ENCODE data around the gene MRFAP1.
A peak's percentile ranks its signal among the peaks of the same experiment; 100 is the strongest.
"Not testable (repeated sequence)": the region's sequence is repeated elsewhere in the genome, so short reads cannot be mapped to it uniquely, and the experiment has no call there.

MRFAP1 gene

DNA sequence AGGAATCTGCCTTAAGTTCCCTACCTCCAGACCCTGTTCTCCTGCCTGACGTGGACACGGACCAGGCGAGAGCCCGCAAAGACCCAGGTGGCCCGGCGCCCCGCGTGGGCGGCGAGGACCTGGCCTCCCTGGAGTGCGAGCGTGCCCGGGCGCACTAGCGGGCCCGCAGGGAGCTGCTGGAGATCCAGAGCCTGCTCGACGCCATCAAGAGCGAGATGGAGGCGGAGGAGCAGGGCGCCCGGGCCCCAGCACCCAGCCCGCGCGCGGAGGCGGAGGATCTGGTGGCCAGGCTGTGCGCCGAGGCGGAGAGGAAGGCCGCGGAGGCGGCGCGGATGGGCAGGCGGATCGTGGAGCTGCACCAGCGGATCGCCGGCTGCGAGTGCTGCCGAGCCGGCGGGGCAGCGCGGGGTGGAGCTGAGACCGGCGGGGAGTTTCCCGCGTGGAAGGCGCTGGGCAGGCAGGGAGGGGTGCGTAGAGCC lies 18.2 kb downstream of the MRFAP1 start:
- H3K4me3 ChIP-seq (ENCODE audit: low read length) = peak overlapping the region; percentile 6; the same call in 1 of the 2 replicates
- no peak for TF ChIP-seq ZNF274 (IDR thresholded peaks at IDR 0.05; ENCODE audit: low read depth, low read length)

DNA sequence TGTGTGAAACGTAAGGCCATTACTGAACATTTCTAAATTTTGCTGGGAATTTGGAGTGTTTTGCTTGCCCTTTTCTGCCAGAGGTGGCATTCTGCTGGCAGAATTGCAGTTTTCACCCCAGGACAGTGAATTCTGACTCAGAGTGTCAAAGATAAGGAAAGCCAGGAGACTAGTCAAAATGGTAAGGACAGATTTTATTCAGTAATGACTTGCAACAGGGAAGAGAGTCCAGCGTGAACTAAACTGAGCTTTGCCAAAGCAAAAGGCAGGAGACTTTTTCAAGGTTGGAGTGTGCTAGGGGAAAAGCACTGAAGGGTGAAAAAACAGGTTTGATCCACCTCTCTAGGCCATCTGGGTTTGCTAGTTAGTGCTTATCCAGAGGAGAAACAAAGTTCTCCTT lies 19.4 kb downstream of the MRFAP1 start:
- TF ChIP-seq ZNF274 (IDR thresholded peaks at IDR 0.05; ENCODE audit: low read depth, low read length) = no peak

DNA sequence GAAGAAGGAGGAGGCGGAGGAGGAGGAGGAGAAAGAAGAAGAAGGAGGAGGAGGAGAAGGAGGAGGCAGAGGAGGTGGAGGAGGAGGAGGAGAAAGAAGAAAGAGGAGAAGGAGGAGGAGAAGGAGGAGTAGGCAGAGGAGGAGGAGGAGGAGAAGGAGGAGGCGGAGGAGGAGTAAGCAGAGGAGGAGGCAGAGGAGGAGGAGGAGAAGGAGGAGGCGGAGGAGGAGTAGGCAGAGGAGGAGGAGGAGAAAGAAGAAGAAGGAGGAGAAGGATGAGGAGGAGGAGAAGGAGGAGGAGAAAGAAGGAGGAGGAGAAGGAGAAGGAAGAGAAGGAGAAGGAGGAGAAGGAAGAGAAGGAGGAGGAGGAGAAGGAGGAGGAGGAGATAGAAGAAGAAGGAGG lies 19.9 kb downstream of the MRFAP1 start:
- TF ChIP-seq ZNF274 (IDR thresholded peaks at IDR 0.05; ENCODE audit: low read depth, low read length) = no peak
- no peak overlapping the region for H3K4me3 ChIP-seq (ENCODE audit: low read length)

More for the DNA sequence above, 19.4 kb downstream of the MRFAP1 start:
- no peak overlapping the region for H3K4me3 ChIP-seq (ENCODE audit: low read length)

DNA sequence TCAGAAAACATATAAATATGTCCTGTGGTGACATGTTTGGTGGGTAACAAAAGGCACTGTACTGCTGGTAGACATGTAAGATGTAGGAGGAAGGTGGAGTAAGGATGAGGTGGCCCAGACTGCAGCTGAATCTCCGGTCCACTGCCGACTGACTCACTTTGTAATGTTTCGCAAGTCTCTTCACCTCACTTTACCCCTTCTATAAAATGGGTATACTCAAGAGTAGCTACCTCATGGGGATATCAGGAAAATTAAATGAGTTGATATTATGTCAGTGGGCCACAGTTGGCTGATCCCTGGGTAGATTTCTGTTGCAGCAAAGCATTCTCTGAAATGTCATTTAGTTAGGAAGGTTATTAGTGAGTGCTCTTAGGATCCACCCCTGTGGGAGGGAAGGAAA lies 22.1 kb downstream of the MRFAP1 start:
- TF ChIP-seq ZNF274 (IDR thresholded peaks at IDR 0.05; ENCODE audit: low read depth, low read length) = no peak
- H3K4me3 ChIP-seq (ENCODE audit: low read length) = no peak overlapping the region

DNA sequence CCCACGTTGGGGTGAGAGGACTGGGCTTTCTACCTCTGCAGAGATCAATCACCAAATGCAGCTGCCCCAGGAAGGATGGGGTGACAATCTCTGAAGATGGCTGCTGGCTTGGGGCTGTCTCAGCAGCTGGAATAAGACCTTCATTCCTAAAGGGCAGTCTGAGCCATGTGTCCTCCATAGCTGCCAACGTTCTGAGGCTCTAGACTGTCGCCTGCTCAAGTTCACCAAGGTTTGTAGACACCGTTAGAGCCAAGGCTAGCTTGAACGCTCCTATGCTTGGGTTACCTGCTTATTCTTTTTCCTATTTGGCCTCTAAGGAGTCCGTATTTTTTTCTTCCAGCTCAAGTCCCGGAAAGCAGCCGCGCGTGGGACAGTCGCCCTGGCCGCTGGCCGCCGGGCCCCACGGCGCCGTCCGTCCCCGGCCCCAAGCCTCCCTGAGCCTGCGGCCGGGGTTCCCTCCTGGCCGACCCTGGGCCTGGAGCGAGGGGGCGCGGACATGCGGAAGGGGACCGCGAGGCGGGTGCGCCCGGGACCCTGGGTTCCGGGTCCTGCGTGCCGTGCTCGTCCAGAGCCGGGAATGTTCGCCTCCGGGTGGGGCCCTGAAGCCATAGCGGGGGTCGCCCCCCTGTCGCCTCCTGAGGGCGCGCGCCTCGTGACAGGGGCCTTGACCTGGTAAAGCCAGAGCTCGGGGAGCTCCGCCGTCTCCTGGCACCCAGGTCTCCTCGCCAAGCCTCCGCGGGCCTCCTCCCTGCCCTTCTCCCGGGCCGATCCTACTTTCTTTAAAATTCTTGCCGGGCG lies 23.3 kb downstream of the MRFAP1 start:
- TF ChIP-seq ZNF274 (IDR thresholded peaks at IDR 0.05; ENCODE audit: low read depth, low read length) = no peak
- H3K4me3 ChIP-seq (ENCODE audit: low read length) = no peak overlapping the region; the same call in 1 of the 2 replicates

DNA sequence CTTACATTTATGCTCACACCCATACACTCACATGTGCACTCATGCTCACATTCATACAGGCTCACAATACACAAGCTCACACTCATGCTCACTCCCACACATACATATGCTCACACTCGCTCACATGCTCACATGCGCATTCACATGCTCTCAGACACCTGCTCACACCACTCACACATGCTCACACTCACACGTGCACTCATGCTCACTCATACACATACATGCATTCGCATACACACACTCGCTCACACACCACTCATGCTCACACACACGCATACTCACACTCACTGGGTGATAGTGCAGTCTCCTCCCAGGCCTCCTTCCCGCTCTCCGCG lies 24.8 kb downstream of the MRFAP1 start:
- H3K4me3 ChIP-seq (ENCODE audit: low read length) = no peak overlapping the region
- TF ChIP-seq ZNF274 (IDR thresholded peaks at IDR 0.05; ENCODE audit: low read depth, low read length) = no peak

DNA sequence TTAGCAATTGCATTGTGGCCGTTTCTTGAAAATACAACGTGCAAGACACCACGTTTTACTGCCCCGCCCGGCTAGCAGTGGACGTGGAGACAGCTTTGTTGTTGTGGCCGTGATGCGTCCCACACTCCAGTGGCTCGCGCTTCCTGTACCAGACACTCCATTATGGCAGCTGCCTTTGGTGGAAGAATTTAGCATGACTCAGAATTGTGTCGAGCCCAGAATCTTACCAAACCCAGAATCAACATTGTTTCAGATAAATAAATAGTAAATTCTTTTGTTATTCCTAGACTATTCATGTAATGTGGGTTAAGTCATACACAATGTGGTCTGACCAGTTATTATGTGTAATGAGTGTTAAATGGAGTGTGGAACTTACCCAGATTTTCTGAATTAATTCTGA lies 27.9 kb downstream of the MRFAP1 start:
- no peak for TF ChIP-seq ZNF274 (IDR thresholded peaks at IDR 0.05; ENCODE audit: low read depth, low read length)
- H3K4me3 ChIP-seq (ENCODE audit: low read length) = no peak overlapping the region

DNA sequence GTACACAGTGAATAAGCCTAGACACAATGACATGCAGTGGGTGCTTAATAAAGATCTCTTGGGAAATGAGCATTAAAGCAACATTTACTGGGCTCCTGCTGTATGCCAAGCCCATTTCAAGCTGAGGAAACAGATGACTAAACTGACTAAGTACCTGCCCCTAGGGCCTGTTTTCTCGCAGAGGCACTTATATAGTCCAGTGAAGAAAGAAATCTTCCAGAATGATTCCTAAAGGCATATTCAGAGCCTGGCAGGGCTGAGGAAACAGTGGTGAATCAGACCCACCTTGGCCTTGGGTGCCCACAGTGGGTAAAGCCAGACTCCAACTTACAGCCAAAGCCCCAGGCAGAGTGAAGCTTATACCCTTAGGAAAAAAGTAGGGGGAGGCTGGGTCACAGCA lies 31.2 kb downstream of the MRFAP1 start:
- TF ChIP-seq ZNF274 (IDR thresholded peaks at IDR 0.05; ENCODE audit: low read depth, low read length) = no peak
- H3K4me3 ChIP-seq (ENCODE audit: low read length) = no peak overlapping the region

DNA sequence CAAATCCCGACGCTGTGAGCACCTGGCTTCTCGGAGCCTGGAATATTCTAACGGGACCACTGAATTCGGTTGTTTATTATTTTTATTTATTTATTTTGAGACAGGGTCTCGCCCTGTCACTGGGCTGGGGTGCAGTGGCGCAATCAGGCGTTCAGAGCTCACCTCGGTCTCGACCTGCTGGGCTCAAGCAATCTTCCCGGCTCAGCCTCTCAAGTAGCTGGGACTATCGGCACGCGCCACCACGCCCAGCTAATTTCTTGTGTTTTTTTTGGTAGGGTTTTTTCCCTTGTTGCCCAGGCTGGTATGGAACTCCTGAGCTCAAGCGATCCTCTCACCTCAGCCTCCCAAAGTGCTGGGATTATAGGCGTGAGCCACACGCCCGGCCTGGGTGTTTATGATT lies 31.6 kb downstream of the MRFAP1 start:
- no peak overlapping the region for H3K4me3 ChIP-seq (ENCODE audit: low read length)
- TF ChIP-seq ZNF274 (IDR thresholded peaks at IDR 0.05; ENCODE audit: low read depth, low read length) = no peak

DNA sequence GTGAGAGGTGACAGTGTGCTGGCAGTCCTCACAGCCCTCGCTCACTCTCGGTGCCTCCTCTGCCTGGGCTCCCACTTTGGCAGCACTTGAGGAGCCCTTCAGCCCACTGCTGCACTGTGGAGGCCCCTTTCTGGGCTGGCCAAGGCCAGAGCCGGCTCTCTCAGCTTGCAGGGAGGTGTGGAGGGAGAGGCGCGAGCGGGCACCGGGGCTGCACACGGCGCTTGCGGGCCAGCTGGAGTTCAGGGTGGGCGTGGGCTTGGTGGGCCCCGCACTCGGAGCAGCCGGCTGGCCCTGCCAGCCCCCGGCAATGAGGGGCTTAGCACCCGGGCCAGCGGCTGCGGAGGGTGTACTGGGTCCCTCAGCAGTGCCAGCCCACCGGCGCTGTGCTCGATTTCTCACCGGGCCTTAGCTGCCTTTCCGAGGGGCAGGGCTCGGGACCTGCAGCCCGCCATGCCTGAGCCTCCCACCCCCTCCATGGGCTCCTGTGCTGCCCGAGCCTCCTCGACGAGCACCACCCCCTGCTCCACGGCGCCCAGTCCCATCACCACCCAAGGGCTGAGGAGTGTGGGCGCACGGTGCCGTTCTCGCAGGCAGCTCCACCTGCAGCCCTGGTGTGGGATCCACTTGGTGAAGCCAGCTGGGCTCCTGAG lies 32.2 kb downstream of the MRFAP1 start:
- not testable (repeated sequence) for H3K4me3 ChIP-seq (ENCODE audit: low read length)

DNA sequence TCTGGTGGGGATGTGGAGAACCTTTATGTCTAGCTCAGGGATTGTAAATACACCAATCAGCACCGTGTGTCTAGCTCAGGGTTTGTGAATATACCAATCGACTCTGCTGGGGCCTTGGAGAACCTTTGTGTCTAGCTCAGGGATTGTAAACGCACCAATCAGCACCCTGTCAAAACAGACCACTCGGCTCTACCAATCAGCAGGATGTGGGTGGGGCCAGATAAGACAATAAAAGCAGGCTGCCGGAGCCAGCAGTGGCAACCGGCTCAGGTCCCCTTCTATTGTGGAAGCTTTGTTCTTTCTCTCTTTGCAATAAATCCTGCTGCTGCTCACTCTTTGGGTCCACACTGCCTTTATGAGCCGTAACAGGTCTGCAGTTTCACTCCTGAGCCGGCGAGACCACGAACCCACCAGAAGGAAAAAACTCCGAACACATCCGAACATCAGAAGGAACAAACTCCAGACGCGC lies 32.7 kb downstream of the MRFAP1 start:
- H3K4me3 ChIP-seq (ENCODE audit: low read length) = peak overlapping the region; percentile 91; the same call in 1 of the 2 replicates

DNA sequence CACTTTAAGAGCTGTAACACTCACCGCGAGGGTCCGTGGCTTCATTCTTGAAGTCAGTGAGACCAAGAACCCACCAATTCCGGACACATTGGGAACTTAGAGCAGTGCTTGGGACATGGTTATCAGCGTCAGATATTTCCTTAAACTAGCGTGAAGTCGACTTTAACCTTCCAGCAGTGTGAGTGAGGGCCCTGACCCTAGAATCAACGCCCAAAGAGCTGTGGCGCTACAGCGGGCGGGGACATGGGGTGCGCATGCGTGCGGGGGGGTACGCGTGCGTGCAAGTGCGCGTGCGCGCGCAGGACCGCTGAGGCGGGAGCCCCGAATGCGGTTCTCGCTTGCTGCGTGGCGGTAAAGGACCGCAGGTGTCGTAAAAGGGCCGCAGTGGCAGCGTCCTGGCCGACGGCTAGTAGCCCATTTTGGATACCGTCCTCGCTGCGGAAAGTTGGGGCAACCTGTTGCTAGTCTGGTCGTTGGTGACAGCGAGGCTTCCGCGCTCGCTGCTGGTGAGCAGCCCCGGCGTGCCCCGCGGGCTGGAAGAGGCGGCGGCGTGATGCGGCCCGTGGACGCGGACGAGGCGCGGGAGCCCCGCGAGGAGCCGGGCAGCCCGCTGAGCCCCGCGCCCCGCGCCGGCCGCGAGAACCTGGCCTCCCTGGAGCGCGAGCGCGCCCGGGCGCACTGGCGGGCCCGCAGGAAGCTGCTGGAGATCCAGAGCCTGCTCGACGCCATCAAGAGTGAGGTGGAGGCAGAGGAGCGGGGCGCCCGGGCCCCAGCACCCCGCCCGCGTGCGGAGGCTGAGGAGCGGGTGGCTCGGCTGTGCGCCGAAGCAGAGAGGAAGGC lies 33.4 kb downstream of the MRFAP1 start:
- TF ChIP-seq ZNF274 (IDR thresholded peaks at IDR 0.05; ENCODE audit: low read depth, low read length) = no peak
- H3K4me3 ChIP-seq (ENCODE audit: low read length) = peak overlapping the region; percentile 91

DNA sequence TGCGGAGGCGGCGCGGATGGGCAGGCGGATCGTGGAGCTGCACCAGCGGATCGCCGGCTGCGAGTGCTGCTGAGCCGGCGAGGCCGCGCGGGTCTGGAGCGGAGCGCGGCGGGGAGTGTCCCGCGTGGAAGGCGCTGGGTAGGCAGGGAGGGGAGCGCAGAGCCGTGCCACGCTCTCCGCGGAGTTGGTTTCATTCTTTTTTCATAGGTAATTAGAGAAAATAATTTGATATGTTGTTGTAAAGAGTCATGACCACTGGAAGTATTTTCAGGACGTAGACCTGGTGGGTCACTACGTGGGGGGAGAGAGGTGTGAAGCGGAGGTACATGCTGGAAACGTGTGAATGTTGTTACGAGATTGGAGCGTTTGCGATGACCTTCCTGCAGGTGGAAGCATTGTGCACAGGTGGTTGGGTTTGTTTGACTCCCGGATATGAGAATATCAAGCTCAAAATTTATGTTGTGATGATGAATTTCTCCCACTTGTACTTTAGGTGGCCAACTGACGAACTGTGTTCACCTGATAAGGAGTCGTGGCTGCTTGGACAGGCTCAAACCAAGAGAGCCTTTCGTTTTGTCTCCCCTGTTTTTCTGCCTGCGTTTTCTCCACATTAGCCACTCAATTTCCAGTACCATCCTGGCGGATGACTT lies 34.1 kb downstream of the MRFAP1 start:
- TF ChIP-seq ZNF274 (IDR thresholded peaks at IDR 0.05; ENCODE audit: low read depth, low read length) = no peak
- H3K4me3 ChIP-seq (ENCODE audit: low read length) = peak overlapping the region; percentile 91

Data from GM08714 (cell line).